Measurements from ENCODE around the gene PER2. TPM values are rescaled to one million over a fixed set of nuclear protein-coding genes. Genes with fewer than 3 reads are reported as not detected.
A peak's percentile ranks its signal among the peaks of the same experiment; 100 is the strongest.
"Not testable (repeated sequence)": the region's sequence is repeated elsewhere in the genome, so short reads cannot be mapped to it uniquely, and the experiment has no call there.

Gene PER2
- total RNA-seq, 1 donor from 2014 or later = 2.9 TPM

DNA sequence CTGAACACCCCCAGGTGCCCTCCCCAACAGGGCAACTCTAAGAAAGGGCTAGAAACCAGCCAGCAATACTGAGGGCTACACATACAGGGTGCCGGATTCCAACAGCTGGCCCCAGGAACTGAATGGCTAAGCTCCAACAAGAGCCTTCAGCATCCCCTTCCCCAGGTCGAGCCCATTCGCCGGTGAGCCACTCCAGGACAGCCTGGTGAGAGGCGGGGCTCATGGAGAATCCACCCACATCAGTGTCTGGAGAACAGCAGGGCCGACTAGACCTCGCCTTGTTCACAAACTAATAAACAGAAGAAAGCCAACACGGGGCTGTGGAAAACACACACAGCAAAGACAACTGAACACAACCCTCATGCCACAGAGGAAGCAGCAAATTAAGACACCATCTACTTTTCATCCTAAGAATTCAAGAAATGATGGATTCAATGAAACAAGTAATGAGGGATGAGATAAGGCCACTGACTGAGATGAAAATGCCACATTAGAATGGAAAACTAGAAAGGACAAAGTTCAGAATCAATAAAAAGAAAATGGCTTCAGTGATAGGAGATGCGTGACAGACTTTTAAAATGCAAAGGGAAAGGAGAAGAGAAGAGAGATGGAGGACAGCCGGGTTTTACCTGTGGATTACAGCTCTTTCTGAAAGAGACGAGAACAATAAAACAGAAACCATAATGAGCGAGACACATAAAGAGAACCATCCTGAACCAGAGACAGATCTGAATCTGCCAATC is 8.2 kb downstream of the PER2 start:
- Mint-ChIP-seq H3K27me3 (ENCODE audit: low read depth) (no peaks in the 10 kb centered on the region), H3K27ac (ENCODE audit: unreplicated experiment) (no peak overlapping the region), H3K4me1 (ENCODE audit: low read depth) (peaks cover 3% of the 10 kb centered on the region), H3K9me3 (ENCODE audit: low read depth) (no peaks in the 10 kb centered on the region), H3K36me3 (ENCODE audit: low read depth) (peaks cover 6% of the 10 kb centered on the region), H3K4me3 (ENCODE audit: unreplicated experiment) (no peak overlapping the region)
- TF ChIP-seq, protein P1, sequence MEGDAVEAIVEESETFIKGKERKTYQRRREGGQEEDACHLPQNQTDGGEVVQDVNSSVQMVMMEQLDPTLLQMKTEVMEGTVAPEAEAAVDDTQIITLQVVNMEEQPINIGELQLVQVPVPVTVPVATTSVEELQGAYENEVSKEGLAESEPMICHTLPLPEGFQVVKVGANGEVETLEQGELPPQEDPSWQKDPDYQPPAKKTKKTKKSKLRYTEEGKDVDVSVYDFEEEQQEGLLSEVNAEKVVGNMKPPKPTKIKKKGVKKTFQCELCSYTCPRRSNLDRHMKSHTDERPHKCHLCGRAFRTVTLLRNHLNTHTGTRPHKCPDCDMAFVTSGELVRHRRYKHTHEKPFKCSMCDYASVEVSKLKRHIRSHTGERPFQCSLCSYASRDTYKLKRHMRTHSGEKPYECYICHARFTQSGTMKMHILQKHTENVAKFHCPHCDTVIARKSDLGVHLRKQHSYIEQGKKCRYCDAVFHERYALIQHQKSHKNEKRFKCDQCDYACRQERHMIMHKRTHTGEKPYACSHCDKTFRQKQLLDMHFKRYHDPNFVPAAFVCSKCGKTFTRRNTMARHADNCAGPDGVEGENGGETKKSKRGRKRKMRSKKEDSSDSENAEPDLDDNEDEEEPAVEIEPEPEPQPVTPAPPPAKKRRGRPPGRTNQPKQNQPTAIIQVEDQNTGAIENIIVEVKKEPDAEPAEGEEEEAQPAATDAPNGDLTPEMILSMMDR (IDR thresholded peaks at IDR 0.05) = no peak
- no peak for DNase-seq (ENCODE audit: low spot score)

DNA sequence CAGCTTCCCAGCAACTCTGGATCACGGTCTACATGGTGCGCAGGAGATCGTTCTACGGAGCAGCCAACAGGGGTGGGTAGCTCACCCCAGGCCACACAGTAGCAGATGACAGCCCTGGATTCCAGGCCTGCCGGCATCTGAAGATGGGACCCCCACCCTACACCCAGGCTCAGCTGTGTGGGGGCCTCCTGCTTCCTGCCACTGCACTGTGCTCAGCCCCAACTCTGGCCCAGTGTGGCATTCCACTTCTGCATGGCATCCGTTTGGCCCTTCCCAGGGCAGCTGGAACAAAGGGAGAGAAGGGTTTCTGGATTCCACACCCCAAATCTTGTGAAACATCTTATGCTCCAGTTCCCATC is 9.1 kb downstream of the PER2 start:
- Mint-ChIP-seq H3K36me3 (ENCODE audit: low read depth) (peaks cover 6% of the 10 kb centered on the region), H3K9me3 (ENCODE audit: low read depth) (no peaks in the 10 kb centered on the region), H3K27me3 (ENCODE audit: low read depth) (no peaks in the 10 kb centered on the region), H3K4me1 (ENCODE audit: low read depth) (no peaks in the 10 kb centered on the region), H3K27ac (ENCODE audit: unreplicated experiment) (no peak overlapping the region), H3K4me3 (ENCODE audit: unreplicated experiment) (no peak overlapping the region)
- TF ChIP-seq, protein P1 (IDR thresholded peaks at IDR 0.05) = no peak
- no peak for DNase-seq (ENCODE audit: low spot score)

DNA sequence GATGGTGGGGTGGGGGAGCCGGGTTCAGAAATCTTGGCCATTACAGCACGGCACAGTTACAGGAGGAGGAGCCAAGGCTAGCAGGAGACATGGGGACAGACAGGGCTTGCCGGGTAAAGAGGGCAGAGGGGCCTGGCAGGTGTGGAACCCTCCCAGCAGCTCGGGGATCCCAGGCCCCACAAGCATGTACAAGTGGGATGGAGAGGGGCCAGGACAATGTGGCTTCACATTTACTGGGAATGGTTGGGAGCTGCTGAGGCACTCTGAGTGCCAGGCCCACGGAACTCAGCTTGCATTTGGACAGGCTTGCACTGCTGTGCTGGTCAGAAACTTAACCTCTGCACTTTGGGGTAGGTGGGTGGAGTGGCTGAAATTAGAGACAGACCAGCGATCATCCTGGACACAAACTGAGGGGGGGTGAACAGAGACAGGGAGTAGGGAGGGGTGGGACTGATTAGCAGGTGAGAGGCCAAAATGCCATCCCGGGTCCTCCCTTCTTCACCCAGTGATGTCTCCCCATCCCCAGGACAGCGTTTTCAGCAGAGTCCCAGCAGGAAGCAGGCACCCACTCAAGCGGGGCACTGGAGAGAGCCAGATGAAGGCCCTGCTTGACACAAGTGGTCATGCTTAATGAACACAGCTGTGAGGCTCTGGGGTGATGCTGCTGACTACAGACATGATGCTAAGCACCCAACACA is 9.6 kb downstream of the PER2 start:
- TF ChIP-seq, protein P1 (IDR thresholded peaks at IDR 0.05) = no peak
- peaks cover 6% of the 10 kb centered on the region for H3K36me3 Mint-ChIP-seq (ENCODE audit: low read depth)
- H3K27ac Mint-ChIP-seq (ENCODE audit: unreplicated experiment) = no peak overlapping the region
- no peaks in the 10 kb centered on the region for H3K4me1 Mint-ChIP-seq (ENCODE audit: low read depth)
- no peaks in the 10 kb centered on the region for H3K9me3 Mint-ChIP-seq (ENCODE audit: low read depth)
- H3K4me3 Mint-ChIP-seq (ENCODE audit: unreplicated experiment) = no peak overlapping the region
- no peaks in the 10 kb centered on the region for H3K27me3 Mint-ChIP-seq (ENCODE audit: low read depth)
- DNase-seq (ENCODE audit: low spot score) = no peak

DNA sequence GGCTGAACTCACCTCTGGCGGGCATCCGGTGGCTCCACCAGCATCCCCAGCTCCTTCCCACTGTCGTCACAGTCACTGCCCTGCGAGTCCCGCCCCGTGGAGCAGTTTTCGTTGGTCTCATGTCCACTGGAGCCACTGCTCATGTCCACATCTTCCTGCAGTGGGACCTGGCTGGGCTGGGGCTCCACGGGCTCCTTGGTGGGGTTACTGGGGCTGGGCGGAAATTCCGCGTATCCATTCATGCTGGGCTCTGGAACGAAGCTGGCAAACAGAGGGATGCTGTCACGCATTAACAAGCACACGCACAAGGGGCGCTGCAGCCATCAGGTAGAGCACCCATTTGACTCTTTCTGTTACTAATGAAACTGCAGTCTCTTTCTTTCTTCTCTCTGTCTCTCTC is 10.7 kb downstream of the PER2 start:
- Mint-ChIP-seq H3K27me3 (ENCODE audit: low read depth) (no peaks in the 10 kb centered on the region), H3K36me3 (ENCODE audit: low read depth) (peaks cover 7% of the 10 kb centered on the region), H3K4me1 (ENCODE audit: low read depth) (no peaks in the 10 kb centered on the region), H3K4me3 (ENCODE audit: unreplicated experiment) (no peak overlapping the region), H3K9me3 (ENCODE audit: low read depth) (no peaks in the 10 kb centered on the region), H3K27ac (ENCODE audit: unreplicated experiment) (no peak overlapping the region)
- no peak for DNase-seq (ENCODE audit: low spot score)
- TF ChIP-seq, protein P1 (IDR thresholded peaks at IDR 0.05) = peak; percentile 29

DNA sequence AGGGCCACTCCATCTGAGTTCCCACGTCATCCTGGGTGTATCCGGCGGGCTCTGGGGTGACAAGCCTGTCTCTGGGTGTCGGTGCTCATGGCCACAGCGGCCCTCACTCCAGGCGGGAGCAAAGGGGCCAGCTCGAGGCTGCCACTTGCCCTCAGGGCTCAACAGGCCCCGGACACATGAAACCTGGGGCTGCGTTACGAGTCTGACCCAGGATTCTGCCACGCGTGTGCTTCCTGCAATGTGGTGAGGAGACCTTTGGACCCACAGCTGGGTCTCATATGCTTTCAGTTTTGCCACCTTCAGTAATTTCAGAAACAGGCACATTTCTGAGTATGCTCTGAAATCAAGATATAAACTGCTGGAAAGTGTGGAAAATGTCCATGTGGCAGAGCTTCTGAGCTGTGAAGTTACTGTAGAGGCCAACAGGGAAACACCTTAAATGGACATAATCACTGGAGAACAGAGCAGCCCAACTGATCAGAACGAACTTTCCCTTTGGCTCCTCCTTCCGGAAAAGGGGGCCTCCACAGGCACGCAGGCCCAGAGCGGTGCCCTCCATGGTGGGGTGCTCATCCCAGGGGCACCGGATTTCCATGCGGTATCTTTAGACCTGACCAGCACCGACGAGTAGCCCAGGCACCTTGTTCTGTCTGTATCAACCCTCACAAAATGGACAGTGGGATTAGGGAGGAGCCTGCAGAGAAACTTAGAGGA is 14.1 kb downstream of the PER2 start:
- Mint-ChIP-seq H3K4me1 (ENCODE audit: low read depth) (no peaks in the 10 kb centered on the region), H3K4me3 (ENCODE audit: unreplicated experiment) (no peak overlapping the region), H3K9me3 (ENCODE audit: low read depth) (no peaks in the 10 kb centered on the region), H3K27ac (ENCODE audit: unreplicated experiment) (no peak overlapping the region), H3K36me3 (ENCODE audit: low read depth) (peaks cover 9% of the 10 kb centered on the region), H3K27me3 (ENCODE audit: low read depth) (no peaks in the 10 kb centered on the region)
- DNase-seq (ENCODE audit: low spot score) = no peak
- TF ChIP-seq, protein P1 (IDR thresholded peaks at IDR 0.05) = no peak

DNA sequence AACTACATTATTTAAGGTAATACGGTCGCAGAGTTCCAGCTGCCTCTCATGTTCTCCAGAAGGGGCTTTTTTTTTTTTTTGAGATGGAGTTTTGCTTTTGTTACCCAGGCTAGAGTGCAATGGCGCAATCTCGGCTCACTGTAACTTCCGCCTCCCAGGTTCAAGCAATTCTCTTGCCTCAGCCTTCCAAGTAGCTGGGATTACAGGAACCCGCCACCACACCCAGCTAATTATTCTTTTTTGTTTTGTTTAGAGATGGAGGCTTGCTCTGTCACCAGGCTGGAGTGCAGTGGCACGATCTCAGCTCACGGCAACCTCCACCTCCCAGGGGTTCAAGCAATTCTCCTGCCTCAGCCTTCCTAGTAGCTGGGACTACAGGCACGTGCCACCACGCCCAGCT is 15.0 kb downstream of the PER2 start:
- not testable (repeated sequence) for H3K27me3 Mint-ChIP-seq (ENCODE audit: low read depth); H3K4me1 Mint-ChIP-seq (ENCODE audit: low read depth); H3K9me3 Mint-ChIP-seq (ENCODE audit: low read depth); DNase-seq (ENCODE audit: low spot score); H3K4me3 Mint-ChIP-seq (ENCODE audit: unreplicated experiment); H3K36me3 Mint-ChIP-seq (ENCODE audit: low read depth); H3K27ac Mint-ChIP-seq (ENCODE audit: unreplicated experiment)
